Adrenal gland (tissue), 12 donors: Measurements from ENCODE around the gene STX8. TPM values are rescaled to one million over a fixed set of nuclear protein-coding genes. Genes with fewer than 3 reads are reported as not detected.
A peak's percentile ranks its signal among the peaks of the same experiment; 100 is the strongest.

Experiments used
- DNase-seq, 7 donors: peaks; one replicate each; pipeline ENCODE4 v3.0.0-alpha.2; 2019 to 2020
- H3K27ac ChIP-seq, 5 donors: fragments of 200-600 bp; sonication (generic) in 4 of 5; 1 replicate in 3 of 5; 2 replicates in 2 of 5; pipeline versions ENCODE4 v1.5.1 to v1.8.0; 2016 to 2020; ENCODE audit warnings: mild to moderate bottlenecking in 1 of 5
- H3K27me3 ChIP-seq: fragments of 200-600 bp; 2 replicates; pipeline ENCODE4 v1.8.0; 2021
- H3K36me3 ChIP-seq, 2 donors: fragments of 200-600 bp; replicated peaks in 1 of 2; 1 replicate in 1 of 2; 2 replicates in 1 of 2; pipeline versions ENCODE4 v1.5.1 to v1.8.0; 2018 to 2022
- H3K4me1 ChIP-seq, 2 donors: fragments of 200-600 bp; replicated peaks in 1 of 2; 1 replicate in 1 of 2; 2 replicates in 1 of 2; pipeline versions ENCODE4 v1.5.1 to v1.8.0; 2018 to 2021
- H3K4me3 ChIP-seq, 4 donors: fragments of 200-600 bp; sonication (generic) in 3 of 4; one replicate each; pipeline ENCODE4 v1.5.1; 2016 to 2018
- H3K9me3 ChIP-seq, 3 donors: fragments of 200-600 bp; sonication (generic) in 1 of 3; replicated peaks in 1 of 3; 1 replicate in 2 of 3; 2 replicates in 1 of 3; pipeline versions ENCODE4 v1.5.1 to v1.8.0; 2016 to 2021
- POLR2A ChIP-seq, 2 donors: fragments of 450-650 bp; IDR thresholded peaks; one replicate each; pipeline ENCODE4 v1.6.1; 2017; ENCODE audit warnings: antibody characterized with exemption in 2 of 2, mild to moderate bottlenecking in 2 of 2, moderate library complexity in 1 of 2
- WGBS, 4 donors: extraction: QIAGEN DNeasy Blood & Tissue Kit in 2 of 4; methylation state at CpG; one replicate each; pipeline versions ENCODE4 v1.1.5 to v1.1.7; 2013 to 2017; 5-methylcytosine and 5-hydroxymethylcytosine counted together
- intact Hi-C, 2 donors: fragments of 100-400 bp; cut with DNase I; formaldehyde crosslinking; loops; one replicate each; pipeline versions ENCODE4 v1.14.1 to v1.15.0; 2022 to 2023
- polyA plus RNA-seq, 3 donors: library from polyadenylated mRNA; stranded (reverse); fragments of 200-250 nt in 2 of 3; fragments of 350-450 nt in 1 of 3; fragmentation: Illumina TruSeq in 1 of 3; extraction: RNeasy Lipid Tissue Mini Kit (QIAGEN cat#74804) in 1 of 3; gene quantifications; one replicate each; pipeline ENCODE4 v1.2.3, GENCODE V29; 2013 to 2014
- total RNA-seq, 9 donors: library from RNA; depleted of rRNA in 4 of 9; stranded (reverse); fragments of >200 nt in 4 of 9; fragments of 120-200 nt in 1 of 9; fragmentation: NEBNext Ultra II Directional in 1 of 9; extraction: Animal tissue kit (Norgen Biotek cat#: 25700) in 1 of 9; gene quantifications; one replicate each; pipeline versions ENCODE4 v1.1.0 to v1.2.4, GENCODE V29; 2013 to 2023
- TF ChIP-seq, protein P1 (sequence below), 6 experiments: fragments of 450-650 bp in 4 of 6; fragments of 200-600 bp in 2 of 6; sonication (generic) in 1 of 6; IDR thresholded peaks; 1 replicate in 5 of 6; 2 replicates in 1 of 6; pipeline versions ENCODE4 v1.5.1 to v1.8.0; 2016 to 2021; ENCODE audit warnings: antibody characterized with exemption in 6 of 6, mild to moderate bottlenecking in 2 of 6, moderate library complexity in 1 of 6
- donor health status: healthy with polysubstance abuse.
- donor health status: Bipolar disorder and iron deficiency.
- donor health status: DM: yes; HTN: yes; CAD: no.
- donor health status: DM: no; HTN: no; CAD: no.
- donor health status: DM: no; HTN: no; CAD: no.
- donor health status: DM: yes; HTN: yes; CAD: no.

The STX8 gene
- total and polyA plus RNA-seq, 12 donors: 21.9 to 94.1 (median 72.3) TPM

DNA sequence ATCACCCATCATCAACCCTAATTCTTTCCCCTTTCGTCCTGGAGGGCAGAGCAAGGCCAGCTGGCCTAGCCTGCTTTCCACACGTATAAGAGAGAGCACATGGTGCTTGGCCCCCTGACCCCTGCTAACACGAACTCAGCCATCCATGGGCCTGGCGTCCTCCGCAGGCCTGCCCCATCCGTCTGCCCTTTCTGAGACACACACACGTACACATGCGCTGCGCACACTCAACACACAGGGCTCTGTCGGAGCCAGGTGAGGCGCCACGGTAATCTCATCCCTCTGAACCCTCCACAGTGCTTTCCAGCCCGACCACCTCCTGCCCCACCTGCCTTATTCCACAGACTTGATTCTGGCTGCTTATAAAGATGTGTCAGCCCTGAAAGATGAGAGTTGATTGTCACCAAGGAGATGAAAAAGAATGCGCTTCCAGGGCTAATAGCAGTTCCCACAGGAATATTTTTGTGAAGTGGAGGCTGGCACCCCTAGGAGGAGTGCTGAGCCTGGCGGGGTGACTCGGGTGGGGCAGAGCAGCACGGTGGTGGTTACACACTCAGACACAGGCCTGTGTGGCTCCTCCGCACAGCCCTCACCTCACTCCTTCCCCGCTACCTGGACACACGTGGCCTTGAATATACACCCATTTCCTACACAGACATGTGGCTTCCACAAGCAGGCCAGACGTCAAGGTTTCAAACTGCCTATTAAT is 326.2 kb downstream of the STX8 start:
- no peak overlapping the region for H3K27ac ChIP-seq
- no peaks in the 10 kb centered on the region for H3K4me1 ChIP-seq
- intact Hi-C loops: no loop called here
- TF ChIP-seq POLR2A (IDR thresholded peaks at IDR 0.05): no peak
- TF ChIP-seq, protein P1, sequence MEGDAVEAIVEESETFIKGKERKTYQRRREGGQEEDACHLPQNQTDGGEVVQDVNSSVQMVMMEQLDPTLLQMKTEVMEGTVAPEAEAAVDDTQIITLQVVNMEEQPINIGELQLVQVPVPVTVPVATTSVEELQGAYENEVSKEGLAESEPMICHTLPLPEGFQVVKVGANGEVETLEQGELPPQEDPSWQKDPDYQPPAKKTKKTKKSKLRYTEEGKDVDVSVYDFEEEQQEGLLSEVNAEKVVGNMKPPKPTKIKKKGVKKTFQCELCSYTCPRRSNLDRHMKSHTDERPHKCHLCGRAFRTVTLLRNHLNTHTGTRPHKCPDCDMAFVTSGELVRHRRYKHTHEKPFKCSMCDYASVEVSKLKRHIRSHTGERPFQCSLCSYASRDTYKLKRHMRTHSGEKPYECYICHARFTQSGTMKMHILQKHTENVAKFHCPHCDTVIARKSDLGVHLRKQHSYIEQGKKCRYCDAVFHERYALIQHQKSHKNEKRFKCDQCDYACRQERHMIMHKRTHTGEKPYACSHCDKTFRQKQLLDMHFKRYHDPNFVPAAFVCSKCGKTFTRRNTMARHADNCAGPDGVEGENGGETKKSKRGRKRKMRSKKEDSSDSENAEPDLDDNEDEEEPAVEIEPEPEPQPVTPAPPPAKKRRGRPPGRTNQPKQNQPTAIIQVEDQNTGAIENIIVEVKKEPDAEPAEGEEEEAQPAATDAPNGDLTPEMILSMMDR (IDR thresholded peaks at IDR 0.05): no peak
- H3K9me3 ChIP-seq: no peaks in the 10 kb centered on the region
- no peak overlapping the region for H3K4me3 ChIP-seq
- WGBS, 4 donors: 86 to 93% (median 90%) methylated on average over 18 to 21 of the region's 21 CpGs
- no peak for DNase-seq
- H3K36me3 ChIP-seq: no peaks in the 10 kb centered on the region
- H3K27me3 ChIP-seq: no peaks in the 10 kb centered on the region

DNA sequence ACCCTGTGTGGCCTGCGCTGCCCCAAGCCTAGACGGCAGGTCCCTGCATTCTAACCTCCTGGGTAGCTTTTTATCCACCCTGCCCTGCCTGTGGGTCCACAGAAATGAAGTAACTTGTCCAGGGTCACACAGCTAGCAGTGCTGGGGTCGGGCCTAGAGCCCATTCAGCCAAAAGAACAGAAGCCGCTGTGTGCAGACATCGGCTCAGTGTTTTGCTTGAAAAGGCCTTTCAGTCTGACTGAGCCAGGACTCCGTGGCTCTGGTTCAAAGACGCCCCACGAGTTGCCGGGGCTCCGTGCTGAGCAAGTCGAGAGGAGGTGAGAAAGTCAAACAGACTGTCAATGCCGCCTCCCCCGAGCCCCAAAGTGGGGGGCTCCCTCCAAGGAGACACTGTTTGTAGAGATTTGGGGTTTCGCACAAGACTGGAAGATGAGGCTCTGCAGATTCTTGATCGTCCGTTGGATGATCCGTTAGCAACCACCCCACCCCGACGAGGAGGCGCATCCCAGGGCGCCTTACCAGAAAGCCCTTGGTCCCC is 328.1 kb downstream of the STX8 start:
- TF ChIP-seq, protein P1 (IDR thresholded peaks at IDR 0.05): no peak
- no peak for TF ChIP-seq POLR2A (IDR thresholded peaks at IDR 0.05)
- intact Hi-C loops: no loop called here
- no peak for DNase-seq
- no peak overlapping the region for H3K27ac ChIP-seq
- WGBS, 4 donors: 91 to 97% (median 94%) methylated on average over 12 to 21 of the region's 21 CpGs
- no peaks in the 10 kb centered on the region for H3K9me3 ChIP-seq
- H3K4me1 ChIP-seq: no peaks in the 10 kb centered on the region
- no peaks in the 10 kb centered on the region for H3K27me3 ChIP-seq
- H3K36me3 ChIP-seq: no peaks in the 10 kb centered on the region
- H3K4me3 ChIP-seq: no peak overlapping the region

DNA sequence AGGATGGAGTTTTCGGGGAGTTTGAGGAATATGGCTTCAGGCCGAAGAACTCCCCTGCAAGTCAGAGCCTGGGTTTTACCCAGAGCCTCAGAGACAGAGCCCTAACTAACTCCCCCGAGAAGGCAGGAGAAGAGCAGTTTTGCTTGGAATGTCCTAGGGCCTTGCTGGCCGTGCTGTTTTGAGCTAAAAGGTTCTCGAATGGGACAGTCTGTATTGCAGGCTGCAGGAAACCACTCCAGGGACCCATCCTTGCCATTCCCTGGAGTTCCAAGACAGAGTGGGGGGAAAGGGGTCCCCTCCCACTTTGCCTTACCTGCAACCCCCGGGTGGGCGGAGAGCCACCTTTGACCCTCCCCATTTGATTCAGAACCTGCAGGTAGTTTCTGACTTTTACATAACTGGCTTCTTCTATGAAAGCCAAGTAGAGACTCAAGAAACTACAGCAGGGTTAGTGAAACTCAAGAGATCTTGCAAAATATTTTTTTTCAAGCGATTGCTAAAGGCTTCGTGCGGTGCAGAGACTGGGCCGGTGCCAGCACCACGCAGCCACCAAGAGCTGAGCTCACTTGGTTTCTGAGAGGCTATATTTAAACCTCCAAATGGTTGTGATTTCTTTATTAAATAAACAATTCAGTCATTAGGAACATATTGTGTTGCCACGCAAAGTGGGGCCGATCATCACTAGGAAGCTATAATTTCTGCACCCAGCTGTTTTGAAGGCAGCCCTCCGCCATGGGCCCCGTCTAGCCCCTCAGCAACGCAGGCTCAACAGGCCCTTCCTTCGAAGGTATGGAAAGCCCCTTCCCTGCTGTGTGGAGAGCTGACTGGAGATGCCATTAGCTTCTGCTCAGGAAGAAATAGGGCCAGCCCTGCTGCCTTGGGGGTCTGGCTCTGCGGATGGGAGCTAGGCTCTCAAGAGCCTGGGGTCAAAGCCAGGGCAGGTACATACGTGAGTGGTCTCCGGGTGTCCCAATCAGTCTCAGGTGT is 331.3 kb downstream of the STX8 start:
- Histone ChIP-seq H3K9me3 (no peaks in the 10 kb centered on the region), H3K4me3 (no peak overlapping the region), H3K27ac (no peak overlapping the region), H3K36me3 (no peaks in the 10 kb centered on the region), H3K27me3 (no peaks in the 10 kb centered on the region), H3K4me1 (peaks cover 8 to 17% of the 10 kb centered on the region in 2 donors)
- WGBS, 4 donors: 81 to 88% (median 86%) methylated on average over 20 to 21 of the region's 21 CpGs
- no peak for TF ChIP-seq POLR2A (IDR thresholded peaks at IDR 0.05)
- TF ChIP-seq, protein P1 (IDR thresholded peaks at IDR 0.05): no peak
- intact Hi-C loops: no loop called here
- DNase-seq: peak in 1 of 7 donors; percentile 68

DNA sequence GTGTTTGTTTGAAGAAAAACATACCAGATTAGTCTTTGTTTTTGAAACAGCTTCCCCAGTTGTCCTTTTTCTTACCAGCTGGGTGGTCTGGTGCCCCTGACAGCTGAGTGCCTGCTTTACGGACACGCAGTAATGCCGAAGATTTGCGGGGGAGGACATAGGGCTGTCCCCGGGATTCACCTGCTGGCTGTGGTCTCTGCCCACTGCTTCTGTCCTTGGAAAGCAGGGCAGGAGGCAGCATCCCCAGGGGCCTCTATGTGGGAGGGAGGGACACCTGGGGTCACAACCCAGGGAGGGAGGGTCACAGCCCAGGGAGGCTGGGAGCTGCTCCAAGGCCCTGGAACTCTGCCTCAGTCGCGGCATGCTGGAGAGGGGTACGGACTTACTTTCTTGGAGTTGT is 332.6 kb downstream of the STX8 start:
- Histone ChIP-seq H3K27me3 (no peaks in the 10 kb centered on the region), H3K27ac (no peak overlapping the region), H3K4me3 (no peak overlapping the region), H3K4me1 (peaks cover 10 to 21% of the 10 kb centered on the region in 2 donors), H3K9me3 (no peaks in the 10 kb centered on the region), H3K36me3 (no peaks in the 10 kb centered on the region)
- 81 to 96% (median 86%) methylated on average over 4 to 8 of the region's 8 CpGs for WGBS, 4 donors
- intact Hi-C loops: no loop called here
- no peak for TF ChIP-seq POLR2A (IDR thresholded peaks at IDR 0.05)
- TF ChIP-seq, protein P1 (IDR thresholded peaks at IDR 0.05): no peak
- DNase-seq: no peak
